ENCODE data around the gene EIF2D. TPM values are rescaled to one million over a fixed set of nuclear protein-coding genes. Genes with fewer than 3 reads are reported as not detected.

EIF2D gene
- total and polyA plus RNA-seq, 9 of the 15 experiments (the other 6 are each of a cell fraction or from before 2014, with no cell fraction given): 81.1 to 138 (median 93.9) TPM

GRCh38 chr1:206575894-206576737 lies 36.1 kb downstream of the EIF2D start (continued):
- TF ChIP-seq, protein P1, sequence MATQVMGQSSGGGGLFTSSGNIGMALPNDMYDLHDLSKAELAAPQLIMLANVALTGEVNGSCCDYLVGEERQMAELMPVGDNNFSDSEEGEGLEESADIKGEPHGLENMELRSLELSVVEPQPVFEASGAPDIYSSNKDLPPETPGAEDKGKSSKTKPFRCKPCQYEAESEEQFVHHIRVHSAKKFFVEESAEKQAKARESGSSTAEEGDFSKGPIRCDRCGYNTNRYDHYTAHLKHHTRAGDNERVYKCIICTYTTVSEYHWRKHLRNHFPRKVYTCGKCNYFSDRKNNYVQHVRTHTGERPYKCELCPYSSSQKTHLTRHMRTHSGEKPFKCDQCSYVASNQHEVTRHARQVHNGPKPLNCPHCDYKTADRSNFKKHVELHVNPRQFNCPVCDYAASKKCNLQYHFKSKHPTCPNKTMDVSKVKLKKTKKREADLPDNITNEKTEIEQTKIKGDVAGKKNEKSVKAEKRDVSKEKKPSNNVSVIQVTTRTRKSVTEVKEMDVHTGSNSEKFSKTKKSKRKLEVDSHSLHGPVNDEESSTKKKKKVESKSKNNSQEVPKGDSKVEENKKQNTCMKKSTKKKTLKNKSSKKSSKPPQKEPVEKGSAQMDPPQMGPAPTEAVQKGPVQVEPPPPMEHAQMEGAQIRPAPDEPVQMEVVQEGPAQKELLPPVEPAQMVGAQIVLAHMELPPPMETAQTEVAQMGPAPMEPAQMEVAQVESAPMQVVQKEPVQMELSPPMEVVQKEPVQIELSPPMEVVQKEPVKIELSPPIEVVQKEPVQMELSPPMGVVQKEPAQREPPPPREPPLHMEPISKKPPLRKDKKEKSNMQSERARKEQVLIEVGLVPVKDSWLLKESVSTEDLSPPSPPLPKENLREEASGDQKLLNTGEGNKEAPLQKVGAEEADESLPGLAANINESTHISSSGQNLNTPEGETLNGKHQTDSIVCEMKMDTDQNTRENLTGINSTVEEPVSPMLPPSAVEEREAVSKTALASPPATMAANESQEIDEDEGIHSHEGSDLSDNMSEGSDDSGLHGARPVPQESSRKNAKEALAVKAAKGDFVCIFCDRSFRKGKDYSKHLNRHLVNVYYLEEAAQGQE (IDR thresholded peaks at IDR 0.05; ENCODE audit: borderline replicate concordance): no peak
- TF ChIP-seq, protein P1 (CRISPR knock-in tag; IDR thresholded peaks at IDR 0.05; ENCODE audit: low read depth): 0 out of 2 replicates have a peak, but pooled peaks have one; percentile 15
- no peak for TF ChIP-seq MAZ (CRISPR knock-in tag; conservative IDR thresholded peaks at IDR 0.05 in 1 of 2, IDR thresholded peaks at IDR 0.05 in 1 of 2)
- TF ChIP-seq PATZ1 (CRISPR knock-in tag; IDR thresholded peaks at IDR 0.05; ENCODE audit: borderline replicate concordance): peak; percentile 51; the same call in 1 of the 2 replicates
- TF ChIP-seq SMAD4 (CRISPR knock-in tag; conservative IDR thresholded peaks at IDR 0.05): 0 out of 2 replicates have a peak, but pooled peaks have one; percentile 41
- no peak for TF ChIP-seq CAMTA2 (CRISPR knock-in tag; conservative IDR thresholded peaks at IDR 0.05)
- TF ChIP-seq ZNF175 (CRISPR knock-in tag; IDR thresholded peaks at IDR 0.05; ENCODE audit: low read depth): peak; percentile 15; the same call in 1 of the 2 replicates
- TF ChIP-seq, protein P2, sequence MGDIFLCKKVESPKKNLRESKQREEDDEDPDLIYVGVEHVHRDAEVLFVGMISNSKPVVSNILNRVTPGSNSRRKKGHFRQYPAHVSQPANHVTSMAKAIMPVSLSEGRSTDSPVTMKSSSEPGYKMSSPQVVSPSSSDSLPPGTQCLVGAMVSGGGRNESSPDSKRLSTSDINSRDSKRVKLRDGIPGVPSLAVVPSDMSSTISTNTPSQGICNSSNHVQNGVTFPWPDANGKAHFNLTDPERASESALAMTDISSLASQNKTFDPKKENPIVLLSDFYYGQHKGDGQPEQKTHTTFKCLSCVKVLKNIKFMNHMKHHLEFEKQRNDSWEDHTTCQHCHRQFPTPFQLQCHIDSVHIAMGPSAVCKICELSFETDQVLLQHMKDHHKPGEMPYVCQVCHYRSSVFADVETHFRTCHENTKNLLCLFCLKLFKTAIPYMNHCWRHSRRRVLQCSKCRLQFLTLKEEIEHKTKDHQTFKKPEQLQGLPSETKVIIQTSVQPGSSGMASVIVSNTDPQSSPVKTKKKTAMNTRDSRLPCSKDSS (IDR thresholded peaks at IDR 0.05; ENCODE audit: low read depth, partially characterized antibody): no peak
- TF ChIP-seq ZNF584 (CRISPR knock-in tag; IDR thresholded peaks at IDR 0.05; ENCODE audit: low read depth): peak; percentile 69; the same call in 1 of the 2 replicates
- TF ChIP-seq NR2C1 (IDR thresholded peaks at IDR 0.05): no peak
- no peak; the same call in 1 of the 2 replicates for TF ChIP-seq NR2C1 (tag; IDR thresholded peaks at IDR 0.05)
- 0 out of 2 replicates have a peak, but pooled peaks have one; percentile 29 for TF ChIP-seq RBFOX2 (IDR thresholded peaks at IDR 0.05; ENCODE audit: low read depth, low read length)
- TF ChIP-seq RFX1 (IDR thresholded peaks at IDR 0.05): no peak
- no peak for TF ChIP-seq KLF1 (tag; IDR thresholded peaks at IDR 0.05)
- TF ChIP-seq STAG1 (CRISPR knock-in tag; IDR thresholded peaks at IDR 0.05; ENCODE audit: borderline replicate concordance): no peak
